Nephron progenitor cell (in vitro differentiated cells): ENCODE measurements around the gene PCDHGA2.

ENCODE experiments used
- DNase-seq: peaks from one replicate; pipeline ENCODE4 v3.0.0; 2021
- H3K27ac Mint-ChIP-seq: 2 replicates; pipeline ENCODE4 v1.8.0; 2021; ENCODE audit warnings: mild to moderate bottlenecking, moderate library complexity, mixed read lengths
- H3K27me3 Mint-ChIP-seq: 2 replicates; pipeline ENCODE4 v1.8.0; 2021; ENCODE audit warnings: mild to moderate bottlenecking, low read depth, mixed read lengths; ENCODE audit not compliant: poor library complexity
- H3K36me3 Mint-ChIP-seq: 2 replicates; pipeline ENCODE4 v1.8.0; 2021; ENCODE audit warnings: low read depth, mixed read lengths
- H3K4me1 Mint-ChIP-seq: 2 replicates; pipeline ENCODE4 v1.8.0; 2021; ENCODE audit warnings: mixed read lengths
- H3K4me3 Mint-ChIP-seq: 2 replicates; pipeline ENCODE4 v1.8.0; 2021; ENCODE audit warnings: mild to moderate bottlenecking, moderate library complexity, mixed read lengths
- H3K9me3 Mint-ChIP-seq: 2 replicates; pipeline ENCODE4 v1.8.0; 2021; ENCODE audit warnings: mild to moderate bottlenecking, moderate library complexity, mixed read lengths
- CTCF ChIP-seq: fragments of 200-600 bp; sonication (generic); IDR thresholded peaks from 2 replicates; pipeline ENCODE4 v1.5.0; 2021; ENCODE audit warnings: antibody characterized with exemption

PCDHGA2 gene

GRCh38 chr5:141363952-141364660, 25.5 kb downstream of the PCDHGA2 start, which contains the start of gene PCDHGA5:
Gene PCDHGA5 (plus strand): TSS chr5:141364162. CDS start chr5:141364331, 169 bp downstream.
- Mint-ChIP-seq H3K9me3 (peaks cover 93% of the 10 kb centered on the region), H3K27ac (no peak within 1 kb of the TSS)
- no peak for TF ChIP-seq CTCF

GRCh38 chr5:141366016-141366896, 27.7 kb downstream of the PCDHGA2 start:
- H3K36me3 Mint-ChIP-seq: peaks cover 35% of the 10 kb centered on the region
- H3K4me3 Mint-ChIP-seq: no peak overlapping the region
- H3K27ac Mint-ChIP-seq: no peak overlapping the region
- H3K9me3 Mint-ChIP-seq: peaks cover 93% of the 10 kb centered on the region
- TF ChIP-seq CTCF: no peak
- DNase-seq: no peak
- no peaks in the 10 kb centered on the region for H3K4me1 Mint-ChIP-seq
- no peaks in the 10 kb centered on the region for H3K27me3 Mint-ChIP-seq

More at GRCh38 chr5:141363952-141364660, 25.5 kb downstream of the PCDHGA2 start, which contains the start of gene PCDHGA5:
- H3K4me1 Mint-ChIP-seq: no peaks in the 10 kb centered on the region
- H3K4me3 Mint-ChIP-seq: no peak within 1 kb of the TSS
- H3K36me3 Mint-ChIP-seq: peaks cover 46% of the 10 kb centered on the region
- no peaks in the 10 kb centered on the region for H3K27me3 Mint-ChIP-seq
- DNase-seq: no peak

- Mint-ChIP-seq H3K36me3 (peaks cover 31% of the 10 kb centered on the region), H3K27me3 (no peaks in the 10 kb centered on the region), H3K4me1 (no peaks in the 10 kb centered on the region), H3K27ac (no peak within 1 kb of the TSS), H3K9me3 (peaks cover 92% of the 10 kb centered on the region), H3K4me3 (no peak within 1 kb of the TSS)
- no peak for TF ChIP-seq CTCF
- DNase-seq: no peak
Observed at GRCh38 chr5:141369994-141370848, 31.7 kb downstream of the PCDHGA2 start, which contains the start of gene PCDHGB3. Gene PCDHGB3 (plus strand): TSS chr5:141370242. CDS start chr5:141370395, 153 bp downstream.

GRCh38 chr5:141371572-141372475, 33.3 kb downstream of the PCDHGA2 start:
- H3K4me1 Mint-ChIP-seq: no peaks in the 10 kb centered on the region
- H3K27me3 Mint-ChIP-seq: no peaks in the 10 kb centered on the region
- peaks cover 30% of the 10 kb centered on the region for H3K36me3 Mint-ChIP-seq
- peaks cover 88% of the 10 kb centered on the region for H3K9me3 Mint-ChIP-seq
- DNase-seq: no peak
- TF ChIP-seq CTCF: no peak
- H3K27ac Mint-ChIP-seq: no peak overlapping the region
- H3K4me3 Mint-ChIP-seq: no peak overlapping the region
